HepG2 (cell line): ENCODE results near the gene TCFL5. TPM values are rescaled to one million over a fixed set of nuclear protein-coding genes. Genes with fewer than 3 reads are reported as not detected.

Experiments used
- ARNT2 ChIP-seq: sonication (generic); formaldehyde crosslinking; IDR thresholded peaks from 2 replicates; pipeline ENCODE4 v1.8.0; 2022; ENCODE audit warnings: mild to moderate bottlenecking, low read depth, missing genetic modification reagents, moderate library complexity
- CHD2 ChIP-seq: IDR thresholded peaks from 2 replicates; pipeline ENCODE4 v1.6.1; 2011; ENCODE audit warnings: low read depth, low read length, improper control_type of control experiment
- CHD4 ChIP-seq: fragments of 200-600 bp; sonication (generic); IDR thresholded peaks from 2 replicates; pipeline ENCODE4 v1.7.0; 2017; ENCODE audit warnings: mild to moderate bottlenecking, low read length, borderline replicate concordance
- DZIP1 ChIP-seq: sonication (generic); formaldehyde crosslinking; IDR thresholded peaks from 2 replicates; pipeline ENCODE4 v1.5.0; 2020; ENCODE audit warnings: mild to moderate bottlenecking, missing genetic modification reagents
- HMG20B ChIP-seq: conservative IDR thresholded peaks from 2 replicates; pipeline ENCODE4 v1.6.1; 2016; ENCODE audit warnings: missing genetic modification reagents, missing compliant biosample characterization
- HNF1B ChIP-seq: sonication (generic); formaldehyde crosslinking; IDR thresholded peaks from 2 replicates; pipeline ENCODE4 v1.5.1; 2020; ENCODE audit warnings: mild to moderate bottlenecking, moderate library complexity, missing genetic modification reagents
- JUN ChIP-seq: sonication (generic); formaldehyde crosslinking; IDR thresholded peaks from 2 replicates; pipeline ENCODE4 v1.4.0; 2020; ENCODE audit warnings: mild to moderate bottlenecking, missing genetic modification reagents
- MEF2D ChIP-seq: sonication (generic); formaldehyde crosslinking; IDR thresholded peaks from 2 replicates; pipeline ENCODE4 v1.5.1; 2020; ENCODE audit warnings: mild to moderate bottlenecking, missing genetic modification reagents
- NR0B2 ChIP-seq: sonication (generic); formaldehyde crosslinking; IDR thresholded peaks from 2 replicates; pipeline ENCODE4 v1.4.0; 2020; ENCODE audit warnings: mild to moderate bottlenecking, missing genetic modification reagents
- POGZ ChIP-seq: sonication (generic); formaldehyde crosslinking; IDR thresholded peaks from 2 replicates; pipeline ENCODE4 v1.4.0; 2020; ENCODE audit warnings: mild to moderate bottlenecking, missing genetic modification reagents
- POLR2AphosphoS5 ChIP-seq: IDR thresholded peaks from 2 replicates; pipeline ENCODE4 v1.6.1; 2012; ENCODE audit warnings: low read depth, low read length
- PTBP1 ChIP-seq: fragments of 200-400 bp; formaldehyde crosslinking; IDR thresholded peaks from 2 replicates; pipeline ENCODE4 v1.6.1; 2018; ENCODE audit warnings: low read length, low read depth; ENCODE audit not compliant: poor library complexity, severe bottlenecking
- RFX5 ChIP-seq: IDR thresholded peaks from 2 replicates; pipeline ENCODE4 v1.6.1; 2011; ENCODE audit warnings: low read depth, low read length, improper control_type of control experiment
- TOPORS ChIP-seq: sonication (generic); formaldehyde crosslinking; IDR thresholded peaks from 2 replicates; pipeline ENCODE4 v1.8.0; 2023; ENCODE audit warnings: mild to moderate bottlenecking, missing genetic modification reagents
- ZBTB21 ChIP-seq: sonication (generic); formaldehyde crosslinking; IDR thresholded peaks from 2 replicates; pipeline ENCODE4 v1.4.0; 2020; ENCODE audit warnings: missing genetic modification reagents
- ZNF142 ChIP-seq: sonication (generic); formaldehyde crosslinking; IDR thresholded peaks from 2 replicates; pipeline ENCODE4 v1.4.0; 2020; ENCODE audit warnings: missing genetic modification reagents
- ZNF326 ChIP-seq: sonication (generic); formaldehyde crosslinking; IDR thresholded peaks from 2 replicates; pipeline ENCODE4 v1.4.0; 2020; ENCODE audit warnings: missing genetic modification reagents, borderline replicate concordance
- ZNF607 ChIP-seq: sonication (generic); formaldehyde crosslinking; IDR thresholded peaks from 2 replicates; pipeline ENCODE4 v1.5.1; 2020; ENCODE audit warnings: missing genetic modification reagents, mild to moderate bottlenecking, borderline replicate concordance
- ZNF75D ChIP-seq: sonication (generic); formaldehyde crosslinking; IDR thresholded peaks from 2 replicates; pipeline ENCODE4 v1.8.1; 2023; ENCODE audit warnings: missing genetic modification reagents, mild to moderate bottlenecking, borderline replicate concordance
- polyA plus RNA-seq, 8 experiments: library from polyadenylated mRNA; depleted of rRNA in 3 of 8; stranded (reverse) in 7 of 8; unstranded in 1 of 8; fragments of >200 nt; fragmentation: Illumina TruSeq in 4 of 8; extraction: Trizol in 4 of 8; gene quantifications; 2 replicates each; pipeline versions ENCODE4 v1.2.1 to v1.2.3, GENCODE V29; 2011 to 2016; ENCODE audit warnings: low read depth in 4 of 8, missing spikeins in 1 of 8, mixed read lengths in 1 of 8; ENCODE audit not compliant: insufficient read depth in 1 of 8
- total RNA-seq, 5 experiments: library from RNA; depleted of rRNA; stranded (reverse); fragments of >200 nt; fragmentation: Illumina TruSeq; extraction: Trizol; gene quantifications; 2 replicates each; pipeline ENCODE4 v1.2.3, GENCODE V29; 2016; ENCODE audit warnings: low read depth in 1 of 5

Gene TCFL5
- total and polyA plus RNA-seq, 2 of the 13 experiments (the other 11 are each of a cell fraction or from before 2014, with no cell fraction given) = 14.8 to 20.0 TPM

- TF ChIP-seq HMG20B = no peak
- peak; percentile 30; the same call in 1 of the 2 replicates for TF ChIP-seq NR0B2 (CRISPR knock-in tag)
- TF ChIP-seq POGZ (CRISPR knock-in tag) = no peak; the same call in 1 of the 2 replicates
- peak; percentile 39; the same call in 1 of the 2 replicates for TF ChIP-seq ZNF142 (CRISPR knock-in tag)
- TF ChIP-seq ZNF75D (CRISPR knock-in tag) = no peak
- TF ChIP-seq TOPORS (CRISPR knock-in tag) = peak; percentile 62; the same call in 1 of the 2 replicates
- TF ChIP-seq CHD4 = peak; percentile 97
- TF ChIP-seq DZIP1 (CRISPR knock-in tag) = peak; percentile 88; the same call in 1 of the 2 replicates
- peak; percentile 88 for TF ChIP-seq ARNT2
- TF ChIP-seq POLR2AphosphoS5 = peak; percentile 90
- TF ChIP-seq RFX5 = no peak
- TF ChIP-seq ZBTB21 = no peak
- no peak for TF ChIP-seq PTBP1
- peak; percentile 57; the same call in 1 of the 2 replicates for TF ChIP-seq MEF2D (CRISPR knock-in tag)
- TF ChIP-seq JUN (CRISPR knock-in tag) = peak; percentile 82
- no peak for TF ChIP-seq ZNF326
- 0 out of 2 replicates have a peak, but pooled peaks have one; percentile 45 for TF ChIP-seq HNF1B
- no peak for TF ChIP-seq CHD2
- no peak; the same call in 1 of the 2 replicates for TF ChIP-seq ZNF607
These were observed 66.4 kb downstream of the TCFL5 start (continued) for GRCh38 chr20:62795023-62795761.
